Osteoblast (primary cell): ENCODE measurements around the gene TMEM14B. TPM values are rescaled to one million over a fixed set of nuclear protein-coding genes. Genes with fewer than 3 reads are reported as not detected.

Experiments
- DNase-seq: peaks from one replicate; pipeline ENCODE4 v3.0.0; 2011; ENCODE audit warnings: low spot score, mixed read lengths; ENCODE audit not compliant: insufficient read length; ENCODE audit errors: missing footprints
- H2AFZ ChIP-seq: 2 replicates; pipeline ENCODE4 v1.6.0; 2011; ENCODE audit warnings: mild to moderate bottlenecking, low read length
- H3K27ac ChIP-seq: 2 replicates; pipeline ENCODE4 v1.5.1; 2011; ENCODE audit warnings: mild to moderate bottlenecking, low read depth, low read length, moderate library complexity
- H3K27me3 ChIP-seq: 2 replicates; pipeline ENCODE4 v1.6.0; 2012; ENCODE audit warnings: mild to moderate bottlenecking, control low read depth, inconsistent platforms, low read length, moderate library complexity; ENCODE audit not compliant: insufficient read depth
- H3K36me3 ChIP-seq: 2 replicates; pipeline ENCODE4 v1.5.1; 2011; ENCODE audit warnings: mild to moderate bottlenecking, low read length, control low read depth, moderate library complexity; ENCODE audit not compliant: insufficient read depth
- H3K4me1 ChIP-seq: 2 replicates; pipeline ENCODE4 v1.5.1; 2011; ENCODE audit warnings: mild to moderate bottlenecking, low read length, control low read depth, moderate library complexity; ENCODE audit not compliant: insufficient read depth
- H3K4me2 ChIP-seq: 2 replicates; pipeline ENCODE4 v1.6.0; 2011; ENCODE audit warnings: mild to moderate bottlenecking, low read length; ENCODE audit not compliant: insufficient read depth
- H3K4me3 ChIP-seq: fragments of 200-600 bp; sonication (generic); 3 replicates; pipeline ENCODE4 v1.5.1; 2012; ENCODE audit warnings: mild to moderate bottlenecking, low read length, inconsistent platforms; ENCODE audit not compliant: insufficient read depth
- H3K79me2 ChIP-seq: 2 replicates; pipeline ENCODE4 v1.6.0; 2012; ENCODE audit warnings: mild to moderate bottlenecking, low read length, control low read depth, inconsistent platforms; ENCODE audit not compliant: insufficient read depth
- H3K9me3 ChIP-seq: 2 replicates; pipeline ENCODE4 v1.5.1; 2011; ENCODE audit warnings: low read depth, low read length, control low read depth
- H4K20me1 ChIP-seq: 2 replicates; pipeline ENCODE4 v1.6.0; 2012; ENCODE audit warnings: mild to moderate bottlenecking, low read length, control low read depth; ENCODE audit not compliant: insufficient read depth
- CTCF ChIP-seq: IDR thresholded peaks from 2 replicates; pipeline ENCODE4 v1.5.1; 2011; ENCODE audit warnings: mild to moderate bottlenecking, low read depth, low read length, moderate library complexity; ENCODE audit errors: extremely low read depth
- total RNA-seq: library from RNA; depleted of rRNA; stranded (reverse); fragments of >200 nt; gene quantifications from 2 replicates; pipeline ENCODE4 v1.2.3, GENCODE V29; 2012

TMEM14B gene
- total RNA-seq, 1 donor: 64.1 TPM

GRCh38 chr6:10730254-10730653, 17.4 kb upstream of the TMEM14B start:
- peaks cover 10% of the 10 kb centered on the region for H3K4me1 ChIP-seq
- H3K27me3 ChIP-seq: no peaks in the 10 kb centered on the region
- no peak for DNase-seq
- H2AFZ ChIP-seq: no peak overlapping the region
- no peak overlapping the region for H3K27ac ChIP-seq
- H3K9me3 ChIP-seq: no peaks in the 10 kb centered on the region
- H3K36me3 ChIP-seq: peaks cover 49% of the 10 kb centered on the region
- no peak for TF ChIP-seq CTCF
- no peak overlapping the region for H3K4me3 ChIP-seq
- H4K20me1 ChIP-seq: no peaks in the 10 kb centered on the region
- no peak overlapping the region for H3K4me2 ChIP-seq
- H3K79me2 ChIP-seq: peaks cover 20% of the 10 kb centered on the region

GRCh38 chr6:10733151-10733715, 14.4 kb upstream of the TMEM14B start:
- no peak overlapping the region for H2AFZ ChIP-seq
- no peak for TF ChIP-seq CTCF
- peaks cover 12% of the 10 kb centered on the region for H3K4me1 ChIP-seq
- H3K4me2 ChIP-seq: no peak overlapping the region
- H3K27ac ChIP-seq: no peak overlapping the region
- peaks cover 38% of the 10 kb centered on the region for H3K36me3 ChIP-seq
- no peaks in the 10 kb centered on the region for H3K27me3 ChIP-seq
- no peaks in the 10 kb centered on the region for H4K20me1 ChIP-seq
- DNase-seq: no peak
- peaks cover 2% of the 10 kb centered on the region for H3K79me2 ChIP-seq
- H3K4me3 ChIP-seq: no peak overlapping the region
- H3K9me3 ChIP-seq: no peaks in the 10 kb centered on the region

GRCh38 chr6:10733863-10734262, 13.7 kb upstream of the TMEM14B start:
- no peaks in the 10 kb centered on the region for H3K79me2 ChIP-seq
- TF ChIP-seq CTCF: no peak
- no peaks in the 10 kb centered on the region for H4K20me1 ChIP-seq
- no peak overlapping the region for H3K4me3 ChIP-seq
- no peaks in the 10 kb centered on the region for H3K27me3 ChIP-seq
- H2AFZ ChIP-seq: no peak overlapping the region
- peaks cover 12% of the 10 kb centered on the region for H3K4me1 ChIP-seq
- no peaks in the 10 kb centered on the region for H3K9me3 ChIP-seq
- no peak for DNase-seq
- H3K27ac ChIP-seq: no peak overlapping the region
- peaks cover 32% of the 10 kb centered on the region for H3K36me3 ChIP-seq
- no peak overlapping the region for H3K4me2 ChIP-seq

- H3K36me3 ChIP-seq: peaks cover 18% of the 10 kb centered on the region
- H3K27me3 ChIP-seq: no peaks in the 10 kb centered on the region
- no peaks in the 10 kb centered on the region for H4K20me1 ChIP-seq
- no peak for DNase-seq
- no peak overlapping the region for H3K27ac ChIP-seq
- no peak overlapping the region for H3K4me2 ChIP-seq
- H3K79me2 ChIP-seq: no peaks in the 10 kb centered on the region
- H3K4me3 ChIP-seq: no peak overlapping the region
- TF ChIP-seq CTCF: no peak
- H2AFZ ChIP-seq: no peak overlapping the region
- H3K4me1 ChIP-seq: peaks cover 12% of the 10 kb centered on the region
- no peaks in the 10 kb centered on the region for H3K9me3 ChIP-seq
Measured at GRCh38 chr6:10736731-10737130, 10.9 kb upstream of the TMEM14B start.
